ENCODE data around the gene CST9L.

Gene CST9L

GRCh38 chr20:23607497-23608245 lies 39.4 kb upstream of the CST9L start:
- no peak for TF ChIP-seq CTCF (IDR thresholded peaks at IDR 0.05; ENCODE audit: control insufficient read depth, extremely low read depth, insufficient read depth)
- H3K4me3 ChIP-seq (ENCODE audit: low read depth, low read length): no peak overlapping the region
- no peak for DNase-seq (ENCODE audit: low read depth)

GRCh38 chr20:23606652-23607049 lies 38.4 kb upstream of the CST9L start:
- peak; percentile 46 for DNase-seq (ENCODE audit: low read depth)
- H3K4me3 ChIP-seq (ENCODE audit: low read depth, low read length): no peak overlapping the region
- TF ChIP-seq CTCF (IDR thresholded peaks at IDR 0.05; ENCODE audit: control insufficient read depth, extremely low read depth, insufficient read depth): peak; percentile 97

- TF ChIP-seq CTCF (IDR thresholded peaks at IDR 0.05; ENCODE audit: control insufficient read depth, extremely low read depth, insufficient read depth): no peak
- DNase-seq (ENCODE audit: low read depth): no peak
- H3K4me3 ChIP-seq (ENCODE audit: low read depth, low read length): no peak within 1 kb of the TSS
Observed at GRCh38 chr20:23605867-23606651, 37.8 kb upstream of the CST9L start, which contains the start of gene CST9. Gene CST9, minus strand, starts transcription at chr20:23605917. Its CDS starts 53 bp downstream, at chr20:23605864.

GRCh38 chr20:23604306-23604705 lies 36.0 kb upstream of the CST9L start:
- H3K4me3 ChIP-seq (ENCODE audit: low read depth, low read length): no peak overlapping the region
- TF ChIP-seq CTCF (IDR thresholded peaks at IDR 0.05; ENCODE audit: control insufficient read depth, extremely low read depth, insufficient read depth): no peak
- no peak for DNase-seq (ENCODE audit: low read depth)

GRCh38 chr20:23603321-23603720 lies 35.0 kb upstream of the CST9L start:
- TF ChIP-seq CTCF (IDR thresholded peaks at IDR 0.05; ENCODE audit: control insufficient read depth, extremely low read depth, insufficient read depth): no peak
- no peak overlapping the region for H3K4me3 ChIP-seq (ENCODE audit: low read depth, low read length)
- DNase-seq (ENCODE audit: low read depth): no peak

- H3K4me3 ChIP-seq (ENCODE audit: low read depth, low read length): no peak overlapping the region
- DNase-seq (ENCODE audit: low read depth): no peak
- TF ChIP-seq CTCF (IDR thresholded peaks at IDR 0.05; ENCODE audit: control insufficient read depth, extremely low read depth, insufficient read depth): no peak
Observed at GRCh38 chr20:23602699-23603098, 34.4 kb upstream of the CST9L start.

Data from LNCaP clone FGC (cell line).